Stimulated activated naive CD8-positive, alpha-beta T cell treated with anti-CD3 and anti-CD28 coated beads, Interleukin-15, amount 100 ng/mL, for 72 hours (primary cell): ENCODE measurements around the gene ZP2.
"Not testable (repeated sequence)": the region's sequence is repeated elsewhere in the genome, so short reads cannot be mapped to it uniquely, and the experiment has no call there.

Source experiments
- ATAC-seq: fragments of 150-1000 bp; cut with Tn5 transposase; 2 replicates; pipeline ENCODE4 v1.10.0; 2021; ENCODE audit warnings: mild to moderate bottlenecking, moderate library complexity
- DNase-seq, 2 donors: peaks; one replicate each; pipeline ENCODE4 v3.0.0; 2021 to 2022
- H3K27ac Mint-ChIP-seq, 2 donors: one replicate each; pipeline ENCODE4 v1.8.0; 2022; ENCODE audit warnings: mild to moderate bottlenecking in 2 of 2, mixed read lengths in 2 of 2, moderate library complexity in 2 of 2
- H3K27me3 Mint-ChIP-seq: one replicate; pipeline ENCODE4 v1.8.0; 2022; ENCODE audit warnings: mixed read lengths
- H3K4me1 Mint-ChIP-seq: one replicate; pipeline ENCODE4 v1.8.0; 2022; ENCODE audit warnings: mild to moderate bottlenecking, mixed read lengths
- H3K4me3 Mint-ChIP-seq, 2 donors: one replicate each; pipeline ENCODE4 v1.8.0; 2022; ENCODE audit warnings: mild to moderate bottlenecking in 2 of 2, mixed read lengths in 2 of 2, moderate library complexity in 1 of 2
- H3K9me3 Mint-ChIP-seq, 2 donors: one replicate each; pipeline ENCODE4 v1.8.0; 2022; ENCODE audit warnings: mixed read lengths in 2 of 2

ZP2 gene

GRCh38 chr16:21211486-21211885, at the start of gene ZP2:
Gene ZP2 (minus strand): TSS chr16:21211574. CDS start chr16:21211547, 27 bp downstream.
- H3K4me3 Mint-ChIP-seq: no peak within 1 kb of the TSS
- ATAC-seq (no peak), DNase-seq (no peak)
- no peak within 1 kb of the TSS for H3K27ac Mint-ChIP-seq
- H3K27me3 Mint-ChIP-seq: peaks cover 47% of the 10 kb centered on the region
- no peaks in the 10 kb centered on the region for H3K9me3 Mint-ChIP-seq
- H3K4me1 Mint-ChIP-seq: no peaks in the 10 kb centered on the region

GRCh38 chr16:21257284-21257683, 45.9 kb upstream of the ZP2 start:
- peaks cover 14% of the 10 kb centered on the region for H3K27me3 Mint-ChIP-seq

DNA sequence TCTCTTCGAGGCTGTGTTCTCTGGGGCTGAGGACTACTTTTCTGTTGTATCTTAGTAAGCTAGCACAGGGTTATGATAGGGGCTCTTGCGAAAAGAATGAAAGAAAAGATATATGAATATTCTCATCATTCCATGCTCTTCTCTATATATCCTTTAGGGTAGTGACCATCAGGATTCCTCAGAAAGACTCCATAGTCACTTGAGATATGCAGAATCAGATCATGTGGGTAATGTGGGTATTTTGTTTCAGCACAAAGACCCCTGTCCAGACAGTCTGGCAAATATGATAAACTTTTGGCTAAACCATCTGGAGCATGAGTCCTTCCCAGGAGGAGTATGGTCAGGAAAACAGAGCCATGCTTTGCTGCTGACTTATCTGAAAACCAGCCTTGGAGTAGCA, 45.3 kb upstream of the ZP2 start:
- DNase-seq (no peak), ATAC-seq (no peak)
- no peaks in the 10 kb centered on the region for H3K4me1 Mint-ChIP-seq
- H3K9me3 Mint-ChIP-seq: no peaks in the 10 kb centered on the region
- H3K27ac Mint-ChIP-seq: no peak overlapping the region
- H3K4me3 Mint-ChIP-seq: no peak overlapping the region
- peaks cover 14% of the 10 kb centered on the region for H3K27me3 Mint-ChIP-seq

More at GRCh38 chr16:21257284-21257683, 45.9 kb upstream of the ZP2 start:
- H3K9me3 Mint-ChIP-seq: no peaks in the 10 kb centered on the region
- no peak for ATAC-seq
- no peak for DNase-seq
- no peaks in the 10 kb centered on the region for H3K4me1 Mint-ChIP-seq
- no peak overlapping the region for H3K27ac Mint-ChIP-seq
- H3K4me3 Mint-ChIP-seq: no peak overlapping the region

DNA sequence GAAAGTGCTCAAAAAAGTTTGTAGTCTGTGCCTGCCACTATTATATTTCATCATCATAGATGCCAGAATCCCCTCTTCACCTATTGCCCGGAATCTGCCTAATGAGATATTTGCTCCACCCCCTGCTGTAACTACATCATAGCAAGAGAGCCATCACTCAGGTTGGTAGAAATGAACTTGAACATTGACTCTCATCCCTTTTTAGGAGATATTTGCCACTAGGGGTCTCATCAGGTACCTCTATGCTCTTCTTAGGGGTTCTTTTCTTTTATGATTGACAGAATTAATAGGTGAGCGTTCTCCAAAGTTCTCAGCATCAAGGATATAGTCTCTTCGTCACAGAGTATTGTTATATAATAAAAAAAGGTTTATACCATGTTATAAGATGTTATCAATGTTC, 42.1 kb upstream of the ZP2 start:
- Mint-ChIP-seq H3K27me3 (peaks cover 33% of the 10 kb centered on the region), H3K9me3 (no peaks in the 10 kb centered on the region), H3K4me1 (no peaks in the 10 kb centered on the region), H3K27ac (no peak overlapping the region), H3K4me3 (no peak overlapping the region)
- ATAC-seq: no peak
- DNase-seq: no peak

DNA sequence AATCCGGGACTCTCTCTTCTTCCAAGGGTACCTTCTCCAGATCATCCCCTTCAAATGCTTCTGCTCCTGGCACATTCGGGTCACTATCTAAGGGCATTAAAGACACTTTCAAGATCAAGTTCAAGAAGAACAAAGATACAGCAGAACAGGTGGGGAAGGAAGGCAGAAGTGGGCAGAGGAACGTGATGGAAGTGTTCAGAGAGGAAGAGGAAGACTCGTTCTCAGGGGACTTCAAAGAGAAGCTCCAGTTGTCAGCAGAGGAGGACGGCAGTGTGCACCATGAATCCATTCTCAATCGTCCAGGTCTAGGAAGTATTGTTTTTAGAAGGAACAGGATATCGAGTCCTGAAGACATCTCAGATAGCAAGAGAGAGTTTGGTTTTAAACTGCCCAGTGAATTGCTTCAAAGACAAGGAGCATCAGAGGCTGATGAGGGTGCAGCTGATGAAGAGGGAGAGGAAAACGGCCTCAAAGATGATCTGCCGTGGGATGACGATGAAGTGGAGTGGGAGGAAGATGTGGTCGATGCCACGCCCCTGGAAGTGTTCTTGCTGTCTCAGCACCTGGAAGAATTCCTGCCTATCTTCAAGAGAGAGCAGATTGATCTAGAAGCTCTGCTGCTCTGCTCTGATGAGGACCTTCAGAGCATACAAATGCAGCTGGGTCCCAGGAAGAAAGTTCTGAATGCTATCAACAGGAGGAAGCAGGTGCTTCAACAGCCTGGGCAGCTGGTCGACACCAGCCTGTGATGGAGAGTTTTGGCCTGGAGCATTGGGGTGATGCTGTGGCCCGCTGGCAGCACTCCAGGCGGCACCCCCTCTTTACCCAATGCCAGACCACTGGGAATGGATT, 38.9 kb upstream of the ZP2 start:
- no peak for DNase-seq
- H3K27ac Mint-ChIP-seq: peak overlapping the region in 1 of 2 donors; percentile 2
- H3K4me1 Mint-ChIP-seq: no peaks in the 10 kb centered on the region
- ATAC-seq: no peak
- no peaks in the 10 kb centered on the region for H3K9me3 Mint-ChIP-seq
- peaks cover 36% of the 10 kb centered on the region for H3K27me3 Mint-ChIP-seq
- H3K4me3 Mint-ChIP-seq: no peak overlapping the region

DNA sequence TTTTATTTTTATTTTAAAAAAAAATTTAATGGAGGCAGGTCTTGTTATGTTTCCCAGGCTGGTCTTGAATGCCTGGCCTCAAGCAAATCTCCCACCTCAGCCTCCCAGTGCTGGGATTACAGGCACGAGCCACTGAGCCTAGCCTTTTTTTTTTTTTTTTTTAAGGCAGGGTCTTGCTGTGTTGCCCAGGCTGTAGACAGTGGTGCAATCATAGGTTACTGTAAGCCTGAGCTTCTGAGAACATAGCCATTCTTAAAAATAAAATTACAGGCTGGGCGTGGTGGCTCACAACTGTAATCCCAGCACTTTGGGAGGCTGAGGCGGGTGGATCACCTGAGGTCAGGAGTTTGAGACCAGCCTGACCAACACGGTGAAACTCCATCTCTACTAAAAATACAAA, 36.8 kb upstream of the ZP2 start:
- H3K27me3 Mint-ChIP-seq: peaks cover 31% of the 10 kb centered on the region
- not testable (repeated sequence) for H3K4me1 Mint-ChIP-seq, DNase-seq, H3K27ac Mint-ChIP-seq, H3K4me3 Mint-ChIP-seq, H3K9me3 Mint-ChIP-seq, ATAC-seq

DNA sequence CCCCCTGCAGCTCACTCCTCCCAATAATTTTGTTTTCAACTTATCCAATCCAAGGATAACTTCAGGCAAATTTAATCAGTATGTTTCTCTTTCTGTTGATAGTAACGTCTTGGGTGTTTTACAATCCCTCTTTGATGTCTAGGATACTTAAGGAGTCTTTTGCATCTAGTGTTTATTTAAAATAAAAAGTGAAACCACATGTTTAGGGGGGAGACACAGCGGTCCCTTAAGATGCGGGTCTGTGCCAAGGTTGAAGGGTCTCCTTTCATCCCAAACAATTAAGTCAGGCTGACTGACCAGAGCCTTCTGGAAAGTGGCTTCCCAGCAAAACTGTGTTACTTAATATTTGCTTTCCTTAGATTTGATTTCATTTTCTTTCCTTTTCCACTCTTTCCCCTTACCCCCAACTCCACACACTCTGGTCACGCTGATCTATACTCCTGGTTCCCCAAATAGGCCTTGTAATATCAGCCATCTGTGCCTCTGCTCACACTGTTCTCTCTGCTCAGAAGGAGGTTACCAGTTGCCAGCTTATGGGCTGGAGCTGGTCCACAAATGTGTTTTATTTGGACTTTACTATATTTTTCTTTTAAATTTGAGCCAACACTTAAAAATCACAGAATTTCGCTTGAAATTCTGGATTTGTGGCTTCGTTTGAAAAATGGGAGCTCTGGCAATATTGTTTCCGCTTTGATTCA, 33.3 kb upstream of the ZP2 start:
- no peaks in the 10 kb centered on the region for H3K4me1 Mint-ChIP-seq
- H3K27ac Mint-ChIP-seq: no peak overlapping the region
- ATAC-seq (no peak), DNase-seq (no peak)
- H3K9me3 Mint-ChIP-seq: no peaks in the 10 kb centered on the region
- peaks cover 21% of the 10 kb centered on the region for H3K27me3 Mint-ChIP-seq
- H3K4me3 Mint-ChIP-seq: no peak overlapping the region

- ATAC-seq (no peak), DNase-seq (no peak)
- H3K9me3 Mint-ChIP-seq: no peaks in the 10 kb centered on the region
- H3K4me3 Mint-ChIP-seq: no peak overlapping the region
- peaks cover 12% of the 10 kb centered on the region for H3K27me3 Mint-ChIP-seq
- no peak overlapping the region for H3K27ac Mint-ChIP-seq
- H3K4me1 Mint-ChIP-seq: no peaks in the 10 kb centered on the region
These were observed 31.4 kb upstream of the ZP2 start for GRCh38 chr16:21242756-21243155.

GRCh38 chr16:21239646-21240045, 28.3 kb upstream of the ZP2 start:
- ATAC-seq (no peak), DNase-seq (no peak)
- Mint-ChIP-seq H3K4me1 (no peaks in the 10 kb centered on the region), H3K27ac (no peak overlapping the region), H3K4me3 (no peak overlapping the region), H3K27me3 (peaks cover 11% of the 10 kb centered on the region), H3K9me3 (peaks cover 0 to 5% of the 10 kb centered on the region in 2 donors)

GRCh38 chr16:21236831-21237230, 25.5 kb upstream of the ZP2 start:
- peaks cover 33% of the 10 kb centered on the region for H3K27me3 Mint-ChIP-seq
- no peak overlapping the region for H3K4me3 Mint-ChIP-seq
- H3K9me3 Mint-ChIP-seq: peaks cover 0 to 5% of the 10 kb centered on the region in 2 donors
- no peak overlapping the region for H3K27ac Mint-ChIP-seq
- ATAC-seq (no peak), DNase-seq (no peak)
- H3K4me1 Mint-ChIP-seq: no peaks in the 10 kb centered on the region

DNA sequence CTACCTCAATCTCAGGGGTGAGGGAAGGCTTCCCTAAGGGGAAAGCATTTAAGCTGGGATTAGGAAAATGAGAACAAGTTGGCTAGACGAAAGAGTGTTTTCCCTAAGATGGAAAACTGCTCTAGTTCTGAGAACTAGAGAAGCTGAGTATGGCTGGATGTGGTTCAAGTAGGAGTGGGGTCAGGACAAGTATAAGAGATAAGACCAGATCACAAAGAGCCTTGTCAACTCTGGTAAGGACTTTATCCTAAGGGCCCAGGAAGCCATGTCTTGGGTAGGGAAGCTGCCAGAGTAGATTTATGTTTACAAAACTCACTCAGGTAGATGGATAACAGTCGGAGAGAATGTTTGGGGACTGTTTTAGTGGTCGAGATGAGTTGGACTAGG, 23.8 kb upstream of the ZP2 start:
- H3K27ac Mint-ChIP-seq: no peak overlapping the region
- H3K4me3 Mint-ChIP-seq: no peak overlapping the region
- no peaks in the 10 kb centered on the region for H3K4me1 Mint-ChIP-seq
- peaks cover 45% of the 10 kb centered on the region for H3K27me3 Mint-ChIP-seq
- ATAC-seq (no peak), DNase-seq (no peak)
- peaks cover 0 to 5% of the 10 kb centered on the region in 2 donors for H3K9me3 Mint-ChIP-seq

DNA sequence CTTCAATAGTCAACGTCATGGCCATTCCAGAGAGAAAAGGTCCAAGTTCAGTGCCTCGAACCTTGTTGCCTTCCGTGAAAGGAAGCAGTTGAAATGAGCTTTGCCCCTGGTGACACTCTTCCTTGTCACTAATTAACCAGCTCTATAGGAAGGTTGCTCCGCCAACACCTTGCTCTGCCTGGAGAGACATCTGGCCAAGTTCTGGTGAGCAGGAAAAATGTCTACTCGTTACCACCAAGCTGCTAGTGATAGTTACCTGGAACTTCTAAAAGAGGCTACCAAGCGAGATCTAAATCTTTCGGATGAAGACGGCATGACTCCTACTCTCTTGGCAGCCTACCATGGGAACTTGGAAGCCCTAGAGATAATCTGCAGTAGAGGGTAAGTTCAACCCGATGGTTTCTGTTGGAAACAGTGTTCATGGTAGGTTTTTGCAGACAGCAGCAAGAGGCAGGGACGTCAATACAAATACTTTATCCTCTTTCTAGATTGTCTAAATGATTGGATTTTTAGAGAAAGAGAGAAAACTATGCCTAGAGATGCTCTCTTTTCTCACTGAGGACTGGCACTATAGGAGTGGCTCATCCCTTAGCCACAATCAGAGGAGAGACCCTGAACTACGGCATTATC, 22.3 kb upstream of the ZP2 start, which contains the start of gene ANKS4B:
TSS of gene ANKS4B (plus strand) at position 179 of the 630 bp plus-strand sequence. CDS start at position 218, 39 bp downstream.
- H3K27ac Mint-ChIP-seq: no peak within 1 kb of the TSS
- ATAC-seq (no peak), DNase-seq (no peak)
- peaks cover 0 to 5% of the 10 kb centered on the region in 2 donors for H3K9me3 Mint-ChIP-seq
- H3K27me3 Mint-ChIP-seq: peaks cover 57% of the 10 kb centered on the region
- no peaks in the 10 kb centered on the region for H3K4me1 Mint-ChIP-seq
- H3K4me3 Mint-ChIP-seq: no peak within 1 kb of the TSS

GRCh38 chr16:21233045-21233520, 21.7 kb upstream of the ZP2 start:
- no peaks in the 10 kb centered on the region for H3K4me1 Mint-ChIP-seq
- ATAC-seq (no peak), DNase-seq (no peak)
- H3K4me3 Mint-ChIP-seq: no peak overlapping the region
- peaks cover 0 to 5% of the 10 kb centered on the region in 2 donors for H3K9me3 Mint-ChIP-seq
- H3K27ac Mint-ChIP-seq: no peak overlapping the region
- H3K27me3 Mint-ChIP-seq: peaks cover 63% of the 10 kb centered on the region

DNA sequence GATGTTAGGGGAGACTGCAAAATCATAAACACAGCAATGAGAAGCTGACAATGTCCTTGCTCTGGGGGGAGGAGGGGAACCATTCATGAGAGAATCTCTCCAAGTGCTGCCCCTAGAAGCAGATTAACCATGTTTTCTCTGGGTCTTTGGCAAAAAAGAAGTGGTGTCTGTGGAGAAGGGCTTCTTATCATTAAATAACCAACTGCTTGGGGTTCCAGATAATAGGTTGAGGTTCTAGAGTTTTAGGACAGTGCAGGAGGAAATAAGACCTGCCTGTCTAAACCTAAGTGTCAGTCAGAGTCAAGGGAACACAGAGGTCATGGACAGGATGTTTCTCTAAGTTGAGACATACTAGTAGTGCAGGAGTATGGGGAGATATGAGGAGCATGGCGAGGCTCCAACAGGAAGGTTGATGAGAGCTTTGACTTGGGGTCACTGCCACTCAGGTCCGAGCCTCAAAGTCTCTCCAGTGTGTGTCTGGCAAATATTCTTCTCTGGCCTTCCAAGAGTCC, 17.0 kb upstream of the ZP2 start:
- ATAC-seq (no peak), DNase-seq (no peak)
- Mint-ChIP-seq H3K9me3 (no peaks in the 10 kb centered on the region), H3K27ac (no peak overlapping the region), H3K27me3 (peaks cover 71% of the 10 kb centered on the region), H3K4me1 (peaks cover 17% of the 10 kb centered on the region), H3K4me3 (no peak overlapping the region)

DNA sequence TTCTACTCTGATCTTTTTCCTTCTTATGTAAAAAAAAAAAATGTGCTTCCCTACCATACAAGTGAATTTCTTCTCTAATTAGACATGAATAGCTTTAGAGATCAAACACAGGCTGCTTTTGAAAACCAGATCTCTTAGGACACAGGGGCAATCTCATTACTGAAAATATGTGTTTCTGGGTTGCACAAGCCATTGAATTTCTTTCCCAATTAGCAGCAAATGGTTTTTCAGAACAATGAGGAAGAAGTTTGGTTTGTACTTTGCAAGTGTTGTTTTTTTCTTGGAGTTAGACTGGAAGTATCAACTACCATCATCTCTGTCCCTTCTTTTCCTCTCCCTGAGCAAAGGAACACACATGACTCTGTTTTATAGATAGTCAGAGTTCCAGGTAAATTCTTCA, 16.5 kb upstream of the ZP2 start:
- Mint-ChIP-seq H3K27me3 (peaks cover 65% of the 10 kb centered on the region), H3K9me3 (no peaks in the 10 kb centered on the region), H3K27ac (no peak overlapping the region), H3K4me3 (no peak overlapping the region), H3K4me1 (peaks cover 17% of the 10 kb centered on the region)
- no peak for DNase-seq
- ATAC-seq: no peak
